ENCODE data around the gene INTS6. TPM values are rescaled to one million over a fixed set of nuclear protein-coding genes. Genes with fewer than 3 reads are reported as not detected.

INTS6 gene
- total RNA-seq, 1 donor from 2014 or later, result 36.4 TPM

DNA sequence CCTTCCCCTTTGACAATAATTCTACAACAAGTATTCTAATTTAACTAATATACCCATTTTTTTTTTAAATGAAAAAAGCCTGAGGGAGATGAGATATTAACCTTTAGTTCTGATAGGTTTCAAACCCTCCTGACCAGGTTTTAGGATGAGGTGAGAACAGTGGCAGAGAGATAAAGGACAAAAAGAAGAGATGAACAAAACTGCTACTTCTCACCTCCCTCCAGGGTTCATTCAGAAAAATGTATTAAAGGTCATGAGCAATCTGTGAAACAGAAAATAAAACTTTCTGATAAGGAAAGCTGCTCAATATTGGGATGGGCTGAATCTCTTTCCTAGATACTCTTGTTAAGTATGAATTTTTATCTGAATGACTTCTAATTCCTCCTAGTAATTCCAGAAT, 89.2 kb downstream of the INTS6 start:
- H3K27ac Mint-ChIP-seq (ENCODE audit: unreplicated experiment), result no peak overlapping the region
- TF ChIP-seq, protein P1, sequence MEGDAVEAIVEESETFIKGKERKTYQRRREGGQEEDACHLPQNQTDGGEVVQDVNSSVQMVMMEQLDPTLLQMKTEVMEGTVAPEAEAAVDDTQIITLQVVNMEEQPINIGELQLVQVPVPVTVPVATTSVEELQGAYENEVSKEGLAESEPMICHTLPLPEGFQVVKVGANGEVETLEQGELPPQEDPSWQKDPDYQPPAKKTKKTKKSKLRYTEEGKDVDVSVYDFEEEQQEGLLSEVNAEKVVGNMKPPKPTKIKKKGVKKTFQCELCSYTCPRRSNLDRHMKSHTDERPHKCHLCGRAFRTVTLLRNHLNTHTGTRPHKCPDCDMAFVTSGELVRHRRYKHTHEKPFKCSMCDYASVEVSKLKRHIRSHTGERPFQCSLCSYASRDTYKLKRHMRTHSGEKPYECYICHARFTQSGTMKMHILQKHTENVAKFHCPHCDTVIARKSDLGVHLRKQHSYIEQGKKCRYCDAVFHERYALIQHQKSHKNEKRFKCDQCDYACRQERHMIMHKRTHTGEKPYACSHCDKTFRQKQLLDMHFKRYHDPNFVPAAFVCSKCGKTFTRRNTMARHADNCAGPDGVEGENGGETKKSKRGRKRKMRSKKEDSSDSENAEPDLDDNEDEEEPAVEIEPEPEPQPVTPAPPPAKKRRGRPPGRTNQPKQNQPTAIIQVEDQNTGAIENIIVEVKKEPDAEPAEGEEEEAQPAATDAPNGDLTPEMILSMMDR (IDR thresholded peaks at IDR 0.05), result no peak

DNA sequence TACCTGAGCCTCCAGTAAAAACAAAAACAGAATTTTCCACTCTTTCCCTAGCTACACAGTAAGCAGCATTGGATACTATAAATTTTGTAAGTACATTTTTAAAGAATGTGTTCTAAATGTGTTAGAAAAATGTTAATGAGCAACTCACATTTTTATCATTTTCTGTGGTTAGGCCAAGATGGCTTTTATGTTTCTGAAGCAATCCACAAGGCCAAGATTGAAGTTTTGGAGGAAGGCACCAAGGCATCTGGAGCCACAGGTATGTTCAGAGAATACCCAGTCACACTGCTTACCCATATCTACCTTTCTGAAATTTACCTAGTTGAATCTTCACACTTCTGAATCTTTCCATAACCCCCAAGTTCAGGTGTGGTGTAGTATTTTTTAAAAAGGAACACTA, 91.7 kb downstream of the INTS6 start:
- Mint-ChIP-seq H3K9me3 (ENCODE audit: unreplicated experiment) (peaks cover 4% of the 10 kb centered on the region), H3K27me3 (ENCODE audit: unreplicated experiment) (no peaks in the 10 kb centered on the region), H3K27ac (ENCODE audit: unreplicated experiment) (no peak overlapping the region), H3K4me3 (ENCODE audit: unreplicated experiment) (no peak overlapping the region), H3K4me1 (ENCODE audit: unreplicated experiment) (no peaks in the 10 kb centered on the region), H3K36me3 (ENCODE audit: unreplicated experiment) (peaks cover 46% of the 10 kb centered on the region)
- DNase-seq (ENCODE audit: extremely low spot score, unreplicated experiment), result no peak
- TF ChIP-seq, protein P1 (IDR thresholded peaks at IDR 0.05), result no peak

More for the DNA sequence above, 89.2 kb downstream of the INTS6 start:
- no peak for DNase-seq (ENCODE audit: extremely low spot score, unreplicated experiment)
- Mint-ChIP-seq H3K9me3 (ENCODE audit: unreplicated experiment) (no peaks in the 10 kb centered on the region), H3K27me3 (ENCODE audit: unreplicated experiment) (no peaks in the 10 kb centered on the region), H3K4me3 (ENCODE audit: unreplicated experiment) (no peak overlapping the region), H3K4me1 (ENCODE audit: unreplicated experiment) (no peaks in the 10 kb centered on the region), H3K36me3 (ENCODE audit: unreplicated experiment) (peaks cover 55% of the 10 kb centered on the region)

DNA sequence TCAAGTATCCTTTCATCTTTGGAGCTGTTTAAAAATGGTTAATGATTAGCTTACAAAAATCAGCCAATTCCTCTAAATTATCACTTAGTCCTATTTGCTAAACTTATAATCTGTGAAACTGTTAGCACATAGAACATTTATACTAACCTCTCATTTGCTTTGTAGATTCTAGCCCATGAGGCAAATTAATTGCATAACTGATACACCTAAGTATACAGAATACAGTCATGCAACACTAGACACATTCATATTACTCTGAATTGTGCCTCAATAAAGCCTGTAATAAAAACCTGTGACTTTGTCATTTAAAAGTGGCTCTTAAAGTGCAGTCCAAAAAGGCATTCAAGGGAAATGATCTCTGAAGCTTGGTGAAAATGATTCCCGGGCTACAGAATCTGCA, 92.3 kb downstream of the INTS6 start:
- H3K4me3 Mint-ChIP-seq (ENCODE audit: unreplicated experiment), result no peak overlapping the region
- H3K27me3 Mint-ChIP-seq (ENCODE audit: unreplicated experiment), result no peaks in the 10 kb centered on the region
- no peaks in the 10 kb centered on the region for H3K4me1 Mint-ChIP-seq (ENCODE audit: unreplicated experiment)
- peaks cover 4% of the 10 kb centered on the region for H3K9me3 Mint-ChIP-seq (ENCODE audit: unreplicated experiment)
- peaks cover 45% of the 10 kb centered on the region for H3K36me3 Mint-ChIP-seq (ENCODE audit: unreplicated experiment)
- no peak for DNase-seq (ENCODE audit: extremely low spot score, unreplicated experiment)
- TF ChIP-seq, protein P1 (IDR thresholded peaks at IDR 0.05), result no peak
- no peak overlapping the region for H3K27ac Mint-ChIP-seq (ENCODE audit: unreplicated experiment)

DNA sequence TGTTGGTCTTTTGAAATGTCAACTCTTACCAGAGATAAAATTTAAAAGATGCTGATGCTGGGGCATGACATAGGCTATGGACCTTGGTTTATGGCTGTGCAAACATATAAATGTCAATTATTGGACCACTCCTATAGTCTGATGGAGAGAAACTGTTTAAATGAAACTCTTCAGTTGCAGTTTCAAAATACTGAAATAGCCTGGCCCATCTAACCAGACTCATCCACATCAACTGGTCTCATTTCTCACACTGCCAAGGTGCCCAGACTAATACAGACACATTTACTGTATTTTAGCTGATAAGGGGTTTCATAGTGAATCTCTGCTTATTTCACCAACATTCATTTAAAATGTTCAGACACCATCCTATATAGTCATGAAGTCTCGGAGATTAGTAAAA, 93.5 kb downstream of the INTS6 start:
- peaks cover 36% of the 10 kb centered on the region for H3K36me3 Mint-ChIP-seq (ENCODE audit: unreplicated experiment)
- peaks cover 4% of the 10 kb centered on the region for H3K9me3 Mint-ChIP-seq (ENCODE audit: unreplicated experiment)
- H3K27ac Mint-ChIP-seq (ENCODE audit: unreplicated experiment), result no peak overlapping the region
- H3K27me3 Mint-ChIP-seq (ENCODE audit: unreplicated experiment), result no peaks in the 10 kb centered on the region
- no peak overlapping the region for H3K4me3 Mint-ChIP-seq (ENCODE audit: unreplicated experiment)
- no peak for DNase-seq (ENCODE audit: extremely low spot score, unreplicated experiment)
- H3K4me1 Mint-ChIP-seq (ENCODE audit: unreplicated experiment), result no peaks in the 10 kb centered on the region
- TF ChIP-seq, protein P1 (IDR thresholded peaks at IDR 0.05), result no peak

DNA sequence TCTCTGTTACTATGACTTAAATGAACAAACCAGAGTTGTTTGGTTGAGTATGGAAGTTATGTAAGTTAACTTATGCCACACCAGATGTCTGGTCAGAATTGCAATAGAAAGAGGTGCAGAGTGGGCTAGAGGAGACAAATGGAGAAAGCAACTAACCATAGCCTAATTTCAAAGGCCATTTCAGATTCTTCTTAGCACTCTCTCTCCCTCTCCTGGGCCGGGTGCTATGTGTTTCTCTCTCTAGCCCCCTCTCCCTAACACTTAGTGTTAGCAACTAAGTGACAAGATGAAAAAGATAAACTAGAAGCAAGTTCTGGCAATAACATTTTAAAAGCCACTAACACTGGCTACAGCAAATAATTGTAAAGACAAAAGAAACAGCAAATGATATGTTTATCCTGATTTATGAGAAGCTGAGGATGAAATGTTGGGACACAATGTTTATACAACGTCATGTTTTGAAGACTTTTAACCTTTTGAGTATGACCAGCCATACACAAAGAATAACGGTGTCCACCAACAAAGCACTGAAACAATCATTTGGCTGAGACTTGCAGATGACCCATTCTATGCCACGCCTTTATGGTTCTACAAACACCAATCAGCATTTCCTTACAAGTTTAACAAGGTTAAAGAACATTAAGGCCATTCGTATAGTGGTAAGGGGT, 94.8 kb downstream of the INTS6 start:
- TF ChIP-seq, protein P1 (IDR thresholded peaks at IDR 0.05), result no peak
- Mint-ChIP-seq H3K27ac (ENCODE audit: unreplicated experiment) (no peak overlapping the region), H3K4me3 (ENCODE audit: unreplicated experiment) (no peak overlapping the region)

More for the DNA sequence above, 94.8 kb downstream of the INTS6 start:
- peaks cover 27% of the 10 kb centered on the region for H3K36me3 Mint-ChIP-seq (ENCODE audit: unreplicated experiment)
- no peaks in the 10 kb centered on the region for H3K4me1 Mint-ChIP-seq (ENCODE audit: unreplicated experiment)
- DNase-seq (ENCODE audit: extremely low spot score, unreplicated experiment), result no peak
- H3K9me3 Mint-ChIP-seq (ENCODE audit: unreplicated experiment), result peaks cover 4% of the 10 kb centered on the region
- no peaks in the 10 kb centered on the region for H3K27me3 Mint-ChIP-seq (ENCODE audit: unreplicated experiment)

All from osteocyte (in vitro differentiated cells).